ENCODE data around the gene SNRPE.

Gene SNRPE

GRCh38 chr1:203880606-203881005 is 19.2 kb downstream of the SNRPE start:
- no peak for DNase-seq (ENCODE audit: low read depth)

GRCh38 chr1:203888807-203889251 is 27.4 kb downstream of the SNRPE start:
- peak; percentile 17 for DNase-seq (ENCODE audit: low read depth)

DNA sequence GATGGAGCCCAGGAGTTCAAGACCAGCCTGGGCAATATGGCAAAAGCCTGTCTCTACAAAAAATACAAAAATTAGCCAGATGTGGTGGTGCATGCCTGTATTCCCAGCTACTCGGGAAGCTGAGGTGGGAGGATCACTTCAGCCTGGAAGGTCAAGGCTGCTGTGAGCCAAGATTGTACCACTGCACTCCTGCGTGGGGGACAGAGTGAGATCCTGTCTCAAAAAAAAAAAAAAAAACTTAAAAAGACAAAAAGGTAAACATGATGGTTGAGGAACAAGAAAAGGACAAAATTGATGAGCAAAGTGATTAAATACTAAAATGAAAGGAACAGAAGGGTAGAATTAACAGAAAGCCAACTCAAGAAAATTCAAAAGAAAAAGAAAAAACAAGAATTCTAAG is 30.6 kb downstream of the SNRPE start:
- no peak for DNase-seq (ENCODE audit: low read depth)

DNA sequence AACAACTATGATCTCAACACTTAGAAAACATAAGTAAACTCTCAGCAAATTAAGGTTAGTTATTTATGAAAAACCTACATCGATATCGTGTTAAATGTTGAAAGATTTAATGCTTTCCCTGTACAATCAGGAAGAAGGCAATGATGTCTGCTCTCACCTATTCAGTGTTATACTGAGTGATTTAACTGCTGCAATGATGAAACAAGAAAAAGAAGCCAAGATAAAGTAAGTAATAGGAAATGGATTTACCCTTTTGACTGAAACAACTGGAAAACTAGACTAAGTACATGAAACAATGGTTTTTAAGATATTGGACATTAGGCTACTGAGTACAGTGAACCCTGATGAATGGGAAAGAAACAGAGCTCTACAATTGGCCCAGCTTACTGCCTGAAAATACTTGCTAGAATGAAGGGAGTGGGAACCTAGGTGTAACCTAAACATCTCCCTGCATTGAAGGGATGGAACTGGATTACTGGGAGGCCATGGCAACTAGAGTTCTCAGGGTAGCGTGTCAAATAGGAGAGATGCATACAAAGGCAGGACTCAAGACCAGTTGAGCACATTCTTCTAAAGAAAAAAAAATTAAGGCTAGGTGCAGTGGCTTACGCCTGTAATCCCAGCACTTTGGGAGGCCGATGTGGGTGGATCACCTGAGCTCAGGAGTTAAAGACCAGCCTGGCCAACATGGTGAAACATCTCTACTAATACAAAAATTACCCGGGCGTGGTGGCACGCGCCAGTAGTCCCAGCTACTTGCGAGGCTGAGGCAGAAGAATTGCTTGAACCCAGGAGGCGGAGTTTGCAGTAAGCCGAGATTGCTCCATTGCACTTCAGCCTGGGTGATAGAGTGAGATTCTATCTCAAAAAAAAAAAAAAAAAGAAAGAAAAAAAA is 37.3 kb downstream of the SNRPE start:
- no peak for DNase-seq (ENCODE audit: low read depth)

DNA sequence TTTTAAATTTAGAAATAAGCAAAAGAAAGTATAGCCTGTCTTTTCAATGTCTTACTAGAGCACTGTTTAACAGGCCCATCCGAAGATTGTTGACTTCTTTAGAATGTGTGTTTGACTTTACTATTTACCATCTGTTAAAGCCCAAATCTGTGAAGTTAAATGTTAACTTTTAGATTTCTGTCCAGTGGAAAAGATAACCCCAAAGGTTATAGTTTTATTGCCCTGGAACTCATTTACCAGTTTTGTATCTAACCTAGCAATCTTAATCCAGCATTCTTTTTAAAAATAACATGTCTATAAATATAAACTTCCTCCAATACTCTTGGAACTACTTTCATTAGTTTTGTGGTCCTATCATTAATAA is 37.9 kb downstream of the SNRPE start:
- DNase-seq (ENCODE audit: low read depth): no peak

GRCh38 chr1:203899869-203900714 is 38.7 kb downstream of the SNRPE start:
- DNase-seq (ENCODE audit: low read depth): no peak

DNA sequence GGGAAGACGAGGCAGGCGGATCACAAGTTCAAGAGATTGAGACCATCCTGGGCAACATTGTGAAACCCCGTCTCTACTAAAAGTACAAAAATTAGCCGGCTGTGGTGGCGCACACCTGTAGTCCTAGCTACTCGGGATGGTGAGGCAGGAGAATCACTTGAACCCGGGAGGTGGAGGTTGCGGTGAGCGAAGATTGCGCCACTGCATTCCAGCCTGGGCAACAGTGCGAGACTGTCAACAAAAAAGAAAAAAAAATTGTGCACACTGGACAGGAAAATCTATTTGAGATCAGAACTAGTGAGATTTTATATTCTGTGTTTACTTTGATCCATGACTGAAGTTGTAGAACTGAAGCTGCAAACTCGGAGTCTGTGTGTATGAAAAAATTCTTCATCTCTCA is 40.2 kb downstream of the SNRPE start:
- DNase-seq (ENCODE audit: low read depth): no peak

DNA sequence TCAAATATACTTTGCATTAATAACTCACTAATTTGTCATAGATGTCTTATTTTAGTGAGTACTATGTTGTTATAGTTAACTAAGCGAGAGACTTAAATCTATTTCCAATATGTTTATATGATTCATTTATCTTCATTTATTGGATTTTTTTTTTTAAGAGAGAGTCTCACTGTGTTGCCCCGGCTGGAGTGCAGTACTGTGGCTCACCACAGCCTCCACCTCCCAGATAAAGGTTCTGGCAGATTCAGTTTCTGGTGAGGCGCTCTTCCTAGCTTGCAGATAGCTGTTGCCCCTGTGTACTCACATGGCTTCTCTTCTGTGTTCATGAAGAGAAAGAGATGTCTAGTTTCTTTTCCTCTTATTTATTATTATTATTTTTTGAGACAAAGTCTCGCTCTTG is 43.9 kb downstream of the SNRPE start:
- no peak for DNase-seq (ENCODE audit: low read depth)

GRCh38 chr1:203906932-203907331 is 45.5 kb downstream of the SNRPE start:
- peak; percentile 85 for DNase-seq (ENCODE audit: low read depth)

GRCh38 chr1:203907901-203908300 is 46.5 kb downstream of the SNRPE start:
- DNase-seq (ENCODE audit: low read depth): no peak

- DNase-seq (ENCODE audit: low read depth): peak; percentile 37
Measured at GRCh38 chr1:203911806-203912205, 50.4 kb downstream of the SNRPE start.

- DNase-seq (ENCODE audit: low read depth): no peak
Measured at GRCh38 chr1:203913073-203913521, 51.7 kb downstream of the SNRPE start.

GRCh38 chr1:203914292-203914691 is 52.9 kb downstream of the SNRPE start:
- DNase-seq (ENCODE audit: low read depth): no peak

DNA sequence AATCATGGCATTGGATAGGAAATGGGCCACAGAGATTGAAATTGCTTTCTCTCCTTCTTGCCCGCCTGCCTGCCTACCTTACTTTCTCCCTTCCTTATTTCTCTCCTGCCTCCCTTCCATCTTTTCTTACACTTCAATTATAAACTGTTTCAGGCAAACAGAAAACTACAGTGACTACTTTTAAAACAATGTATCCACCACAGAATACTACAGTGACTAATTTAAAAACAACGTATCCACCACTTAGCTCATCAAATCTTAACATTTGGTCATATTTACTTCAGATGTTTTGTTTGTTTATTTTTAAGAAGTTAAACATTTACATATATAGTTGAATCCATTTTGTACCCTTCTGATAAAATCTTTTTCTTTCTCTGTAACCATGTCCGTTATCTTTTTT is 54.4 kb downstream of the SNRPE start:
- DNase-seq (ENCODE audit: low read depth): no peak

DNA sequence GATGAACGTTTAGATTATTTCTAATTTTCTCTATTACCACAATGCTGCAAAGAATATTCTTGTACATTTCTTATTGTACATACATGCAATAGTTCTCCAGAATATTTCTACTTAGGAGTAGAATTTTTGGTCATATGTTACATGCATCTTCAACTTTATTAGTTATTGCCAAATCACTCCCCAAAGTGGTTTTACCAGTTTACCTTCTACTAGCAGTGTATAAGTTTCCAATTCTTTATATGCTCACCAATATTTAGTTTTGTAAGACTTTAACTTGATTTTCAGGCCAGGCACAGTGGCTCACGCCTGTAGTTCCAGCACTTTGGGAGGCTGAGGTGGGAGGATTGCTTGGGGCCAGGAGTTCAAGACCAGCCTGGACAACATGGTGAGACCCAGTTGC is 55.4 kb downstream of the SNRPE start:
- no peak for DNase-seq (ENCODE audit: low read depth)
